ENCODE measurements around the gene ALG9. TPM values are rescaled to one million over a fixed set of nuclear protein-coding genes. Genes with fewer than 3 reads are reported as not detected.

Gene ALG9
- total RNA-seq, 1 donor from 2014 or later = 24.9 TPM

GRCh38 chr11:111815489-111815888 is 55.9 kb downstream of the ALG9 start:
- no peak overlapping the region for H3K4me3 ChIP-seq (ENCODE audit: insufficient read depth, low read depth, low read length)
- Mint-ChIP-seq H3K9me3 (ENCODE audit: unreplicated experiment) (no peaks in the 10 kb centered on the region), H3K4me1 (ENCODE audit: low read depth, unreplicated experiment) (no peaks in the 10 kb centered on the region), H3K27me3 (ENCODE audit: low read depth, unreplicated experiment) (no peaks in the 10 kb centered on the region), H3K4me3 (ENCODE audit: unreplicated experiment) (no peak overlapping the region), H3K36me3 (ENCODE audit: low read depth, unreplicated experiment) (peaks cover 10% of the 10 kb centered on the region), H3K27ac (ENCODE audit: unreplicated experiment) (no peak overlapping the region)
- no peak overlapping the region for H3K27ac ChIP-seq (ENCODE audit: low read depth, low read length)
- TF ChIP-seq EZH2 (IDR thresholded peaks at IDR 0.05; ENCODE audit: insufficient read depth, low read length) (no peak), CTCF (IDR thresholded peaks at IDR 0.05; ENCODE audit: insufficient read depth, low read depth, low read length) (no peak)
- DNase-seq (ENCODE audit: low read depth) (peak; percentile 46), FAIRE-seq (no peak)
- no peak overlapping the region for H3K9ac ChIP-seq (ENCODE audit: low read length)
- H2AFZ ChIP-seq (ENCODE audit: low read depth, low read length) = no peak overlapping the region
- H4K20me1 ChIP-seq (ENCODE audit: insufficient read depth, low read length) = no peaks in the 10 kb centered on the region
- no peaks in the 10 kb centered on the region for H3K79me2 ChIP-seq (ENCODE audit: insufficient read depth, low read length)
- no peak overlapping the region for H3K4me2 ChIP-seq (ENCODE audit: low read length)
- H3K4me1 ChIP-seq (ENCODE audit: insufficient read depth, low read length) = peaks cover 3% of the 10 kb centered on the region
- no peaks in the 10 kb centered on the region for H3K9me3 ChIP-seq (ENCODE audit: insufficient read depth, low read depth, low read length)
- H3K27me3 ChIP-seq (ENCODE audit: insufficient read depth, low read length) = no peaks in the 10 kb centered on the region
- H3K36me3 ChIP-seq (ENCODE audit: insufficient read depth, low read length) = no peaks in the 10 kb centered on the region

- no peak for TF ChIP-seq CTCF (IDR thresholded peaks at IDR 0.05; ENCODE audit: insufficient read depth, low read depth, low read length)
- no peak for TF ChIP-seq EZH2 (IDR thresholded peaks at IDR 0.05; ENCODE audit: insufficient read depth, low read length)
- no peaks in the 10 kb centered on the region for H3K36me3 ChIP-seq (ENCODE audit: insufficient read depth, low read length)
- no peaks in the 10 kb centered on the region for H3K27me3 ChIP-seq (ENCODE audit: insufficient read depth, low read length)
- no peak overlapping the region for H2AFZ ChIP-seq (ENCODE audit: low read depth, low read length)
- no peak overlapping the region for H3K4me3 ChIP-seq (ENCODE audit: insufficient read depth, low read depth, low read length)
- peaks cover 3% of the 10 kb centered on the region for H3K4me1 ChIP-seq (ENCODE audit: insufficient read depth, low read length)
- no peak for FAIRE-seq
- Mint-ChIP-seq H3K27ac (ENCODE audit: unreplicated experiment) (no peak overlapping the region), H3K4me1 (ENCODE audit: low read depth, unreplicated experiment) (no peaks in the 10 kb centered on the region), H3K36me3 (ENCODE audit: low read depth, unreplicated experiment) (peaks cover 13% of the 10 kb centered on the region), H3K4me3 (ENCODE audit: unreplicated experiment) (no peak overlapping the region), H3K9me3 (ENCODE audit: unreplicated experiment) (no peaks in the 10 kb centered on the region), H3K27me3 (ENCODE audit: low read depth, unreplicated experiment) (no peaks in the 10 kb centered on the region)
- no peaks in the 10 kb centered on the region for H3K9me3 ChIP-seq (ENCODE audit: insufficient read depth, low read depth, low read length)
- no peak overlapping the region for H3K9ac ChIP-seq (ENCODE audit: low read length)
- no peaks in the 10 kb centered on the region for H3K79me2 ChIP-seq (ENCODE audit: insufficient read depth, low read length)
- peak; percentile 70 for DNase-seq (ENCODE audit: low read depth)
- H4K20me1 ChIP-seq (ENCODE audit: insufficient read depth, low read length) = no peaks in the 10 kb centered on the region
- no peak overlapping the region for H3K4me2 ChIP-seq (ENCODE audit: low read length)
- no peak overlapping the region for H3K27ac ChIP-seq (ENCODE audit: low read depth, low read length)
Measured at GRCh38 chr11:111814557-111815320, 56.6 kb downstream of the ALG9 start.

- DNase-seq (ENCODE audit: low read depth) (no peak), FAIRE-seq (no peak)
- H3K27me3 Mint-ChIP-seq (ENCODE audit: low read depth, unreplicated experiment) = no peaks in the 10 kb centered on the region
- no peak overlapping the region for H2AFZ ChIP-seq (ENCODE audit: low read depth, low read length)
- no peaks in the 10 kb centered on the region for H4K20me1 ChIP-seq (ENCODE audit: insufficient read depth, low read length)
- H3K36me3 Mint-ChIP-seq (ENCODE audit: low read depth, unreplicated experiment) = peaks cover 13% of the 10 kb centered on the region
- no peak overlapping the region for H3K4me3 Mint-ChIP-seq (ENCODE audit: unreplicated experiment)
- no peak overlapping the region for H3K4me2 ChIP-seq (ENCODE audit: low read length)
- no peak overlapping the region for H3K27ac ChIP-seq (ENCODE audit: low read depth, low read length)
- H3K9ac ChIP-seq (ENCODE audit: low read length) = no peak overlapping the region
- no peak overlapping the region for H3K4me3 ChIP-seq (ENCODE audit: insufficient read depth, low read depth, low read length)
- H3K4me1 ChIP-seq (ENCODE audit: insufficient read depth, low read length) = peaks cover 3% of the 10 kb centered on the region
- TF ChIP-seq CTCF (IDR thresholded peaks at IDR 0.05; ENCODE audit: insufficient read depth, low read depth, low read length) = no peak
- TF ChIP-seq EZH2 (IDR thresholded peaks at IDR 0.05; ENCODE audit: insufficient read depth, low read length) = no peak
- no peaks in the 10 kb centered on the region for H3K36me3 ChIP-seq (ENCODE audit: insufficient read depth, low read length)
- H3K9me3 ChIP-seq (ENCODE audit: insufficient read depth, low read depth, low read length) = no peaks in the 10 kb centered on the region
- no peaks in the 10 kb centered on the region for H3K4me1 Mint-ChIP-seq (ENCODE audit: low read depth, unreplicated experiment)
- H3K9me3 Mint-ChIP-seq (ENCODE audit: unreplicated experiment) = no peaks in the 10 kb centered on the region
- H3K79me2 ChIP-seq (ENCODE audit: insufficient read depth, low read length) = no peaks in the 10 kb centered on the region
- H3K27me3 ChIP-seq (ENCODE audit: insufficient read depth, low read length) = no peaks in the 10 kb centered on the region
- no peak overlapping the region for H3K27ac Mint-ChIP-seq (ENCODE audit: unreplicated experiment)
Measured at GRCh38 chr11:111814106-111814505, 57.3 kb downstream of the ALG9 start.
